ENCODE results near the gene CD48.
"Not testable (repeated sequence)": the region's sequence is repeated elsewhere in the genome, so short reads cannot be mapped to it uniquely, and the experiment has no call there.

GRCh38 chr1:160705212-160705621, 6.4 kb downstream of the CD48 start:
- TF ChIP-seq POLR2A (IDR thresholded peaks at IDR 0.05; ENCODE audit: low read depth); EP300 (IDR thresholded peaks at IDR 0.05): not testable (repeated sequence)
- TF ChIP-seq, protein P1, sequence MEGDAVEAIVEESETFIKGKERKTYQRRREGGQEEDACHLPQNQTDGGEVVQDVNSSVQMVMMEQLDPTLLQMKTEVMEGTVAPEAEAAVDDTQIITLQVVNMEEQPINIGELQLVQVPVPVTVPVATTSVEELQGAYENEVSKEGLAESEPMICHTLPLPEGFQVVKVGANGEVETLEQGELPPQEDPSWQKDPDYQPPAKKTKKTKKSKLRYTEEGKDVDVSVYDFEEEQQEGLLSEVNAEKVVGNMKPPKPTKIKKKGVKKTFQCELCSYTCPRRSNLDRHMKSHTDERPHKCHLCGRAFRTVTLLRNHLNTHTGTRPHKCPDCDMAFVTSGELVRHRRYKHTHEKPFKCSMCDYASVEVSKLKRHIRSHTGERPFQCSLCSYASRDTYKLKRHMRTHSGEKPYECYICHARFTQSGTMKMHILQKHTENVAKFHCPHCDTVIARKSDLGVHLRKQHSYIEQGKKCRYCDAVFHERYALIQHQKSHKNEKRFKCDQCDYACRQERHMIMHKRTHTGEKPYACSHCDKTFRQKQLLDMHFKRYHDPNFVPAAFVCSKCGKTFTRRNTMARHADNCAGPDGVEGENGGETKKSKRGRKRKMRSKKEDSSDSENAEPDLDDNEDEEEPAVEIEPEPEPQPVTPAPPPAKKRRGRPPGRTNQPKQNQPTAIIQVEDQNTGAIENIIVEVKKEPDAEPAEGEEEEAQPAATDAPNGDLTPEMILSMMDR (IDR thresholded peaks at IDR 0.05) = not testable (repeated sequence)
